IPS-18c (cell line): Measurements from ENCODE around the gene PNPLA3.
A peak's percentile ranks its signal among the peaks of the same experiment; 100 is the strongest.

ENCODE experiments used
- H3K4me3 ChIP-seq: 2 replicates; pipeline ENCODE4 v1.7.0; 2013; ENCODE audit warnings: low read depth, mild to moderate bottlenecking, low read length, moderate library complexity; ENCODE audit not compliant: insufficient read depth
- H3K9me3 ChIP-seq: one replicate; pipeline ENCODE4 v1.6.1; 2013; ENCODE audit warnings: mild to moderate bottlenecking, low read length, moderate library complexity; ENCODE audit not compliant: control insufficient read depth, insufficient read depth

PNPLA3 gene

GRCh38 chr22:43905681-43906080, 17.9 kb upstream of the PNPLA3 start:
- Histone ChIP-seq H3K9me3 (peaks cover 4% of the 10 kb centered on the region), H3K4me3 (no peak overlapping the region)

- Histone ChIP-seq H3K9me3 (peaks cover 5% of the 10 kb centered on the region), H3K4me3 (no peak overlapping the region)
Measured at GRCh38 chr22:43909708-43910107, 13.9 kb upstream of the PNPLA3 start.

GRCh38 chr22:43910178-43910695, 13.4 kb upstream of the PNPLA3 start:
- no peak overlapping the region for H3K4me3 ChIP-seq
- H3K9me3 ChIP-seq: peaks cover 5% of the 10 kb centered on the region

- peaks cover 10% of the 10 kb centered on the region for H3K9me3 ChIP-seq
- H3K4me3 ChIP-seq: no peak overlapping the region
Measured at GRCh38 chr22:43911351-43911750, 12.3 kb upstream of the PNPLA3 start.

GRCh38 chr22:43917521-43917920, 6.1 kb upstream of the PNPLA3 start:
- peaks cover 4% of the 10 kb centered on the region for H3K9me3 ChIP-seq
- H3K4me3 ChIP-seq: no peak overlapping the region

GRCh38 chr22:43919106-43919973, 4.3 kb upstream of the PNPLA3 start:
- H3K4me3 ChIP-seq: no peak overlapping the region
- peaks cover 4% of the 10 kb centered on the region for H3K9me3 ChIP-seq

- no peaks in the 10 kb centered on the region for H3K9me3 ChIP-seq
Measured at GRCh38 chr22:43921370-43921769, 2.2 kb upstream of the PNPLA3 start.

GRCh38 chr22:43922123-43922522, 1.5 kb upstream of the PNPLA3 start:
- Histone ChIP-seq H3K4me3 (no peak overlapping the region), H3K9me3 (no peaks in the 10 kb centered on the region)

More at GRCh38 chr22:43921370-43921769, 2.2 kb upstream of the PNPLA3 start:
- H3K4me3 ChIP-seq: no peak overlapping the region

GRCh38 chr22:43923191-43923590, 414 bp upstream of the PNPLA3 start:
- peak overlapping the region; percentile 56 for H3K4me3 ChIP-seq
- H3K9me3 ChIP-seq: no peaks in the 10 kb centered on the region

- no peaks in the 10 kb centered on the region for H3K9me3 ChIP-seq
- peak overlapping the region; percentile 36 for H3K4me3 ChIP-seq
Measured at GRCh38 chr22:43924877-43925276, 1.3 kb downstream of the PNPLA3 start.

- H3K4me3 ChIP-seq: peak overlapping the region; percentile 36
- H3K9me3 ChIP-seq: no peaks in the 10 kb centered on the region
Measured at GRCh38 chr22:43925433-43926348, 2.1 kb downstream of the PNPLA3 start.

GRCh38 chr22:43926349-43926710, 2.7 kb downstream of the PNPLA3 start:
- Histone ChIP-seq H3K9me3 (no peaks in the 10 kb centered on the region), H3K4me3 (no peak overlapping the region)

- H3K9me3 ChIP-seq: no peaks in the 10 kb centered on the region
- H3K4me3 ChIP-seq: no peak overlapping the region
Measured at GRCh38 chr22:43928468-43928867, 4.9 kb downstream of the PNPLA3 start.

- no peak overlapping the region for H3K4me3 ChIP-seq
- no peaks in the 10 kb centered on the region for H3K9me3 ChIP-seq
Measured at GRCh38 chr22:43928908-43929307, 5.3 kb downstream of the PNPLA3 start.

GRCh38 chr22:43931771-43932170, 8.2 kb downstream of the PNPLA3 start:
- Histone ChIP-seq H3K9me3 (no peaks in the 10 kb centered on the region), H3K4me3 (no peak overlapping the region)

GRCh38 chr22:43941449-43941848, 17.8 kb downstream of the PNPLA3 start:
- H3K9me3 ChIP-seq: no peaks in the 10 kb centered on the region
- H3K4me3 ChIP-seq: no peak overlapping the region

- H3K4me3 ChIP-seq: no peak overlapping the region
- H3K9me3 ChIP-seq: no peaks in the 10 kb centered on the region
Measured at GRCh38 chr22:43944670-43945430, 21.2 kb downstream of the PNPLA3 start.
